OCI-LY7 (cell line): ENCODE results near the gene MACROD2. TPM values are rescaled to one million over a fixed set of nuclear protein-coding genes. Genes with fewer than 3 reads are reported as not detected.

Experiments
- BruUV-seq: library from RNA; stranded (reverse); fragments of 400-500 nt; replicated peaks from 2 replicates; lab custom pipeline; 2021; lab: Mats Ljungman, UMichigan
- CTCF ChIA-PET: fragments of 300-600 bp; sonication (Branson Sonifier 250); formaldehyde crosslinking; loops from one replicate; lab custom pipeline; 2022; ENCODE audit warnings: antibody characterized with exemption; ENCODE audit not compliant: unreplicated experiment; lab: Charles Lee
- POLR2A ChIA-PET: fragments of 300-600 bp; sonication (Branson Sonifier 250); formaldehyde crosslinking; loops from one replicate; lab custom pipeline; 2022; ENCODE audit warnings: antibody characterized with exemption; lab: Charles Lee
- DNase-seq: peaks from one replicate; pipeline ENCODE4 v3.0.0-alpha.2; 2015; ENCODE audit warnings: low spot score
- H2AFZ ChIP-seq: fragments of 200-600 bp; sonication (generic), shearing (Covaris generic); 2 replicates; pipeline ENCODE4 v1.6.1; 2014; ENCODE audit warnings: mild to moderate bottlenecking, antibody characterized with exemption, low read length, moderate library complexity
- H3K27ac ChIP-seq: fragments of 200-600 bp; sonication (generic); 2 replicates; pipeline ENCODE4 v1.5.1; 2014; ENCODE audit warnings: mixed run types, low read depth, mild to moderate bottlenecking, moderate library complexity, low read length, inconsistent platforms; ENCODE audit not compliant: poor library complexity, severe bottlenecking
- H3K36me3 ChIP-seq: fragments of 200-600 bp; sonication (generic); 2 replicates; pipeline ENCODE4 v1.6.1; 2014; ENCODE audit warnings: mild to moderate bottlenecking, antibody characterized with exemption, low read length, moderate library complexity, mixed read lengths; ENCODE audit not compliant: insufficient read depth
- H3K4me1 ChIP-seq: fragments of 200-600 bp; sonication (generic); 2 replicates; pipeline ENCODE4 v1.5.1; 2014; ENCODE audit warnings: mild to moderate bottlenecking, low read length; ENCODE audit not compliant: insufficient read depth, poor library complexity, severe bottlenecking
- H3K4me2 ChIP-seq: fragments of 200-600 bp; sonication (generic); 2 replicates; pipeline ENCODE4 v1.6.1; 2014; ENCODE audit warnings: mild to moderate bottlenecking, low read length
- H3K4me3 ChIP-seq: fragments of 200-600 bp; sonication (generic); 2 replicates; pipeline ENCODE4 v1.5.1; 2014; ENCODE audit warnings: mild to moderate bottlenecking, low read depth, low read length; ENCODE audit not compliant: poor library complexity, severe bottlenecking
- H3K79me2 ChIP-seq: fragments of 200-600 bp; sonication (generic); 2 replicates; pipeline ENCODE4 v1.6.1; 2016; ENCODE audit warnings: low read depth, mild to moderate bottlenecking, low read length, moderate library complexity, mixed read lengths; ENCODE audit not compliant: insufficient read depth
- H3K9me2 ChIP-seq: fragments of 200-600 bp; sonication (generic); 2 replicates; pipeline ENCODE4 v1.6.1; 2016; ENCODE audit warnings: mild to moderate bottlenecking, low read length, mixed read lengths; ENCODE audit not compliant: insufficient read depth
- H3K9me3 ChIP-seq: fragments of 200-600 bp; sonication (generic); 2 replicates; pipeline ENCODE4 v1.6.1; 2014; ENCODE audit warnings: mild to moderate bottlenecking, mixed run types, low read length, mixed read lengths
- H4K20me1 ChIP-seq: fragments of 200-600 bp; sonication (generic); 2 replicates; pipeline ENCODE4 v1.6.1; 2014; ENCODE audit warnings: mild to moderate bottlenecking, antibody characterized with exemption, low read length, moderate library complexity, mixed read lengths; ENCODE audit not compliant: insufficient read depth
- EZH2phosphoT487 ChIP-seq: fragments of 200-600 bp; sonication (generic); IDR thresholded peaks from 2 replicates; pipeline ENCODE4 v1.6.1; 2018; ENCODE audit warnings: low read depth, borderline replicate concordance, mild to moderate bottlenecking, mixed run types, antibody characterized with exemption, low read length, moderate library complexity, mixed read lengths
- intact Hi-C: fragments of 100-400 bp; cut with micrococcal nuclease; formaldehyde crosslinking; loops from one replicate; pipeline ENCODE4 v1.10.0; 2022; ENCODE audit not compliant: unreplicated experiment
- total RNA-seq, 2 experiments: library from RNA; depleted of rRNA in 1 of 2; stranded (reverse); fragments of >200 nt in 1 of 2; shearing (Covaris generic) in 1 of 2; gene quantifications; 2 replicates each; pipeline ENCODE4 v1.2.3, GENCODE V29; 2014 to 2022
- TF ChIP-seq, protein P1 (sequence below): fragments of 200-600 bp; sonication (generic); conservative IDR thresholded peaks from 2 replicates; pipeline ENCODE4 v1.5.1; 2014; ENCODE audit warnings: mild to moderate bottlenecking, antibody characterized with exemption, low read length, moderate library complexity, mixed read lengths

MACROD2 gene
- total RNA-seq, 2 experiments from 2014 or later, result 0.09 to 4.5 TPM

DNA sequence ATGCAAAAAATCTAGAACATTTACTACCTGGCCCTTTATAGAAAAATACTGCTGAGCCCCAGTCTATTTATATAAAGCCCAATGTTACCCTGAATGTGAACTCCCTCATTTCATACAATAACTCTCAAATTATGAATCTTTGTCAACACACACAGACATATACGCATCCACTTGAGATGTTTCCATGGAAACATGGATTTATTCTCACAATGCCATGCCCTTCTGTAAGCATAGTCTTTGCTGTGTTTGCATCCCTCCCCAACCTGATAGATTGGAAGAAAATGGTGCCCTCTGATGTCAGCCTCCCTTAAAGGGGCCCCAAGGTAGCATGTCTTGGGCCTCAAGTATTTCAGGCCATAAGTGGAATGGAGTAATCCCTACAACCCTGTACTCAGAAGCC lies 2004.8 kb downstream of the MACROD2 start:
- CTCF ChIA-PET, result no interaction called here
- no peak overlapping the region for H3K4me3 ChIP-seq
- H2AFZ ChIP-seq, result no peak overlapping the region
- no peaks in the 10 kb centered on the region for H3K36me3 ChIP-seq
- no peak for DNase-seq
- no peaks in the 10 kb centered on the region for H4K20me1 ChIP-seq
- intact Hi-C loops, result no loop called here
- no peak overlapping the region for H3K4me2 ChIP-seq
- peaks cover 24% of the 10 kb centered on the region for H3K9me3 ChIP-seq
- BruUV-seq, result no TSS peak
- no peaks in the 10 kb centered on the region for H3K79me2 ChIP-seq
- POLR2A ChIA-PET, result no interaction called here
- TF ChIP-seq, protein P1, sequence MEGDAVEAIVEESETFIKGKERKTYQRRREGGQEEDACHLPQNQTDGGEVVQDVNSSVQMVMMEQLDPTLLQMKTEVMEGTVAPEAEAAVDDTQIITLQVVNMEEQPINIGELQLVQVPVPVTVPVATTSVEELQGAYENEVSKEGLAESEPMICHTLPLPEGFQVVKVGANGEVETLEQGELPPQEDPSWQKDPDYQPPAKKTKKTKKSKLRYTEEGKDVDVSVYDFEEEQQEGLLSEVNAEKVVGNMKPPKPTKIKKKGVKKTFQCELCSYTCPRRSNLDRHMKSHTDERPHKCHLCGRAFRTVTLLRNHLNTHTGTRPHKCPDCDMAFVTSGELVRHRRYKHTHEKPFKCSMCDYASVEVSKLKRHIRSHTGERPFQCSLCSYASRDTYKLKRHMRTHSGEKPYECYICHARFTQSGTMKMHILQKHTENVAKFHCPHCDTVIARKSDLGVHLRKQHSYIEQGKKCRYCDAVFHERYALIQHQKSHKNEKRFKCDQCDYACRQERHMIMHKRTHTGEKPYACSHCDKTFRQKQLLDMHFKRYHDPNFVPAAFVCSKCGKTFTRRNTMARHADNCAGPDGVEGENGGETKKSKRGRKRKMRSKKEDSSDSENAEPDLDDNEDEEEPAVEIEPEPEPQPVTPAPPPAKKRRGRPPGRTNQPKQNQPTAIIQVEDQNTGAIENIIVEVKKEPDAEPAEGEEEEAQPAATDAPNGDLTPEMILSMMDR, result no peak
- TF ChIP-seq EZH2phosphoT487, result no peak
- H3K9me2 ChIP-seq, result no peaks in the 10 kb centered on the region
- H3K4me1 ChIP-seq, result peaks cover 3% of the 10 kb centered on the region
- H3K27ac ChIP-seq, result no peak overlapping the region

- H3K79me2 ChIP-seq, result no peaks in the 10 kb centered on the region
- H3K9me2 ChIP-seq, result no peaks in the 10 kb centered on the region
- H3K9me3 ChIP-seq, result peaks cover 24% of the 10 kb centered on the region
- H3K4me2 ChIP-seq, result no peak overlapping the region
- no peak overlapping the region for H3K4me3 ChIP-seq
- no TSS peak for BruUV-seq
- H2AFZ ChIP-seq, result no peak overlapping the region
- ChIA-PET POLR2A (no interaction called here), CTCF (no interaction called here)
- intact Hi-C loops, result no loop called here
- H4K20me1 ChIP-seq, result no peaks in the 10 kb centered on the region
- no peak overlapping the region for H3K27ac ChIP-seq
- no peaks in the 10 kb centered on the region for H3K36me3 ChIP-seq
- DNase-seq, result no peak
- H3K4me1 ChIP-seq, result peaks cover 7% of the 10 kb centered on the region
- TF ChIP-seq, protein P1, result no peak
- TF ChIP-seq EZH2phosphoT487, result no peak
Observed at GRCh38 chr20:16001286-16001685, 2006.0 kb downstream of the MACROD2 start.

- no peak for DNase-seq
- CTCF ChIA-PET, result no interaction called here
- H3K4me3 ChIP-seq, result no peak overlapping the region
- no peaks in the 10 kb centered on the region for H3K79me2 ChIP-seq
- intact Hi-C loops, result no loop called here
- no peaks in the 10 kb centered on the region for H3K36me3 ChIP-seq
- H4K20me1 ChIP-seq, result no peaks in the 10 kb centered on the region
- H3K27ac ChIP-seq, result no peak overlapping the region
- BruUV-seq, result no TSS peak
- no peaks in the 10 kb centered on the region for H3K9me2 ChIP-seq
- no peak overlapping the region for H3K4me2 ChIP-seq
- peaks cover 7% of the 10 kb centered on the region; the same call in 1 of the 2 replicates for H3K9me3 ChIP-seq
- peaks cover 7% of the 10 kb centered on the region for H3K4me1 ChIP-seq
- no peak for TF ChIP-seq EZH2phosphoT487
- TF ChIP-seq, protein P1, result no peak
- POLR2A ChIA-PET, result interaction anchor here (0.9 kb wide), 1 partner anchor 20 kb away, joined by 4 read pairs; no protein-coding TSS in a partner anchor
- no peak overlapping the region for H2AFZ ChIP-seq
Observed at GRCh38 chr20:16003310-16003709, 2008.0 kb downstream of the MACROD2 start.
